OCI-M2 (cell line): ENCODE data around the gene ARRDC2.

ENCODE experiments used
- DNase-seq: peaks from one replicate; lab custom pipeline; 2025; ENCODE audit not compliant: unreplicated experiment; lab: John Stamatoyannopoulos, UW

ARRDC2 gene

GRCh38 chr19:18057557-18057956 is 49.6 kb downstream of the ARRDC2 start:
- no peak for DNase-seq

- DNase-seq: peak; percentile 62
Observed at GRCh38 chr19:18058208-18059009, 50.4 kb downstream of the ARRDC2 start.

- no peak for DNase-seq
Observed at GRCh38 chr19:18059297-18059696, 51.3 kb downstream of the ARRDC2 start.

GRCh38 chr19:18059902-18060301 is 51.9 kb downstream of the ARRDC2 start:
- DNase-seq: no peak

GRCh38 chr19:18060472-18060871 is 52.5 kb downstream of the ARRDC2 start:
- no peak for DNase-seq

- no peak for DNase-seq
Observed at GRCh38 chr19:18062028-18062427, 54.1 kb downstream of the ARRDC2 start.

GRCh38 chr19:18063463-18063862 is 55.5 kb downstream of the ARRDC2 start:
- no peak for DNase-seq
